ENCODE results near the gene SCAANT1.

The SCAANT1 gene

DNA sequence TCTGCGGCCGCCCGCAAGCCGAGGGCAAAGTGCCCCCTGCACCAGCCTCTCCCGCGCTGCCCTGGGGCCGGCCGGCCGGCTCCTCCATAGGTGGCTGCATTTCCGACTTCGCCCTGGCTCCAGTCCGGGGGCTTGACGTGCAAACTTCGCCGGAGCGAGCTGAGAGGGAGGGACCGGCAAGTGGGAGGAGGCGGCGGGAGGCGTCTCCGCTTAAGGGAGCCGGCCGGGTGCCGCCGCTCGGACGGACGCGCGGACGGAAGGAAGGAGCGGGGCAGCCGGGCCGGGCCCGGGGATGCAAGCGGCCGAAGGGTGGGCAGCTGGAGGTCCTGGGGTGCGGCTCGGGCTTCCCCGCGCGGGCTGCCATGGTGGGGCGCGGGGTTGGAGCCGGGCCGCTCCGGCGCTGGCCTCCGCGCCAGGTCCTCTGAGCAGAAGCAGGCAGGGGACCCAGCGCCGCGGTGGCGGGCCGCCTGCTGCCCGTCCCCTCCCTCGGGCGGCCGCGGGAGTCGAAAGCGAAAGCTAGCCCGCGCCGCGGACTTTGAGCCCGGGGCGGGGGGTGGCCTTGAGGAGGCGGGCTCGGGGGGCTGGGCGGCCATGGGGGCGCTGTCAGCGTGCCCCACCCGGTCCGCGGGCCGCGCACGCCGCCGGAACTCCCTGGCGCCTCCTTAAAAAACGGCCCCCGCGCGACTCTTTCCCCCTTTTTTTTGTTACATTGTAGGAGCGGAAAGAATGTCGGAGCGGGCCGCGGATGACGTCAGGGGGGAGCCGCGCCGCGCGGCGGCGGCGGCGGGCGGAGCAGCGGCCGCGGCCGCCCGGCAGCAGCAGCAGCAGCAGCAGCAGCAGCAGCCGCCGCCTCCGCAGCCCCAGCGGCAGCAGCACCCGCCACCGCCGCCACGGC is at the start of gene SCAANT1:
Gene SCAANT1, minus strand, starts transcription at position 511 of the 895 bp plus-strand sequence.
- DNase-seq (ENCODE audit: low read depth): peak; percentile 79

DNA sequence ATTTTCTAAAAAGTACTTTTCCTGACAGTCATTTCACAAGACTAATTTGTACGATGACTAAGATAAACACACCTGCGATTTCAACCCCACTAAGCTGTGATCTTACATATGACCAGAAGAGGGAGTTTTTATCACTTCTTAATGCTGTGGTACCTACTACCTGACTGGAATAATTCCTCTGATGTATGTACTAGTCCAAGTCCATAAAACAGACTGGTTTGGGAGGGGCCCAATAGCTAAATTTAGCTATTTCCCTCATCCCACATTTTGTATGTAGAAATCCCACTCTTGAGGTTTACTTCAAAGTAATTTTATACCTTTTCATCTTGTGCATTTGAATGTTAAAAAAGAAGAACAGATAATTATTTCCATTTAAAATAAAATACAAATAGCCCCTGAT is 49.7 kb upstream of the SCAANT1 start:
- no peak for DNase-seq (ENCODE audit: low read depth)

DNA sequence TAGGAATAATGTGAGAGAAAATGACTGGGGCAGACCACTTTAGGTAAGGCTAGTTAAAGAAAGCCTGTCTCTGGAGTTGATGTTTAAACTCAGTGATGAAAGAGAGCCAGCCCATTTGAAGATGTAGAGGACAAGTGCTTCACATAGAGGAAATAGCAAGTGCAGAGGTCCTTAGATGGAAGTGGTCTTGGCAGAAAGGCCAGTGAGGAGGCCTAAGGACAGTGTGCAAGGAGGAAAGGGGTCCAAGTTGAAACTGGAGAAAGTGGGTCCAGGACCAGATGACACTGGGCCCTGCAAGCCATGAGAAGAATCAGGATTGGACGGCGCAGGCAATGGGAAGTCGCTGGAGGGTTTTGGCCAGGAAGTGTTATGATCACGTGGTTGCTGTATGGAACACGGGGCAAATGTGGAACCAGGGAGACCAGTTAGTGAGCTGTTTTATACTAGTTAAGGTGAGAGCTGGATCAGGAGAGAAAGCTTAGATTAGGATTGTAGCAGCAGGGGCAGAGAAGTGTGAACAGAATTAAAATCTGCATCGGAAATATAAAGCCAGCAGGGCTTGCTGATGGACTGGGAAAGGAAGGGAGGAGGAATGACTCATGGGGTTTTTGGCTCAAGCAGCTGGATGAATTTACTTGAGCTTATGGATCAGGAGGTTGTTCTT is 48.0 kb upstream of the SCAANT1 start:
- DNase-seq (ENCODE audit: low read depth): no peak

DNA sequence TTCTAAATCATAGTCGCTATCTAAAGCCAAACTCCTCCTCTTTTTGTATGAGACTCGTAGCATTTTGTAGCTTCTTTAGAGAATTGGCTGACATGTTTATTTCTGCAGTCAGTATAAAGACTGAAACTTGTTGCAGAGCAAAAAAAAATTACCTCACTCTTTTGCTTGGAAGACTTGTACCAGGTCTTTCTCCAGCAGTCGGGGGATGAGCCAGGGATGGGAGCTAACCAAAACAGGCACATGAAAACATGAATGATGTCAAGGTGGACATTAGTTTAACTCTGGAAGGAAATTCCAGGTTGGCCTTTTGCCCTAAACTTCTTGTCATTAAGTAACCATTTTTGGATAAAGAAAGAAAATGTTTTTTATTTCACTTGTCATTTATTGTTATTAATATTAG is 47.0 kb upstream of the SCAANT1 start:
- DNase-seq (ENCODE audit: low read depth): no peak

DNA sequence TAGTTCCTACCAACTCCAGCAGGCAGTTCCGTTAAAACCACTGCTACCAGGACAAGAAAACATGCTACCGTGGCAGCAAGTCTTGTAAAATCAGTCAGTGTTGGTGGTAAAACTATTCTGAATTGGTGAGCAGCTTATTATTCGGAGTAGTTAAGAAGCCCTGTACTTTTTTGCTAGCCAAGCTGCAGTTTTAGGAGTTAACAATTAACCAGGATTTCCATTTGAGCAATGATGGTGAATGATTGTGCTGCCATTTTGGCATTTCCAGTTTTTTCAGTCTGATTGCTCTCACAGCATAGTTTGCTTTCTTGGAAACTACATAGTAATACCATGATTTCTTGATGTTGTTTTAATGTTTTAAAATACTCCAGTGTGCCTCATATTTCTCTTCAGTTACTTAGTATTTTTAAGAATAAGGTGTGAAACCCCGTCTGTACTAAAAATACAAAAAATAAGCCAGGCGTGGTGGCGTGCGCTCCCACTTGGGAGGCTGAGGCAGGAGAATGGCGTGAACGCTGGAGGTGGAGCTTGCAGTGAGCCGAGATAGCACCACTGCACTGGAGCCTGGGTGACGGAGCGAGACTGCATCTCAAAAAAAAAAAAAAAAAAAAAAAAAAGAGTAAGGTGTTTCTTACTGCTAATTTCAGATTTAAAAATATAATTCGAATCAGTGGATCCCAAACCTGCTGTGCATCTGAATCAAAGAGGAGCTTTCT is 43.8 kb upstream of the SCAANT1 start:
- DNase-seq (ENCODE audit: low read depth): no peak

DNA sequence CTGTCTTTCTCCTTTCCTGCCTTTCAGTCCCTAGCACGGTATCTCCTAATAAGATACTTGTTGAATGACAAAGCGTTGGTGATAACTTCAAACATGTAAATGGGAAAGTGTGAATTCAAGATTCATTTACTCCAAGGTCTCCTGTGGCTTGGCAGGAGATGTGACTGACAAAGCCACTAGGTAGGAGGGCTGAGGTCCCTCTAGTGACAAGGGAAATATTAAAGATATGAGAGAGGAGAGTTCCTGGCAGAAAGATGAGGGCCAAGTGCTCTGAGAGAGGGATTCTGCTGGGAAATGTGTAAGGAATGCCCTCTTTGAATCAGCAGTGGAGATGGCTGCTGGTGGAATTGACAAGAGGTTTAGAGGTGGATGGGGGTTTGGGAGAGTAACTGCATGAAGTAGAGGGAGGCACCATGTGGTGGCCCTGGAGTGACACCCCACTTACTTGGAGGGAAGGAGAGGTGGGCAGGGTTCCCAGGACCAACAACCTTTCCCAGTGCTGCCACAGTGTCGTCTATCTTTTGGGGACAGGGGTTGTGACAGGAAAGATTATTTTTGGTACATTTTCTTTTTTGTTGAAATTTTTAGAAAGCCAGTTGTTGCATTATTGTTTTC is 43.0 kb upstream of the SCAANT1 start:
- DNase-seq (ENCODE audit: low read depth): no peak

DNA sequence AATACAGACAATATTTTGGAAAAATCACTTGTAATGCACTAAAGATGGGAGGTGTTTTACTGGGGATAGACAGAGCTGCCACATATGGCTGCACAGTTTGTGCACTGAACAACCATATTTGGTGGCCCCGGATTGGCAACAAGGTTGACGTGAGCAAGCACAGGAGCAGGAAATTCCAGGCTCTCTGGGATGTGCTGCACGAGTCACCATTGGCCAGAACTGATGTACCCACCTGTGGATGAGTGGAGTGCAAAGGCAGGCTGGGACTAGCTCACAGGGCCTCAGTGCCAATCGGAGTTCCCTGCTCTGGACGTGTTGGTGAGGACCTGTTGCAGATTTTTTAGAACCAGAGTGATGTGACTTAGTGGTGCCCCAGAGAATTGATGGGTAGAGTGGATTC is 42.0 kb upstream of the SCAANT1 start:
- DNase-seq (ENCODE audit: low read depth): no peak

DNA sequence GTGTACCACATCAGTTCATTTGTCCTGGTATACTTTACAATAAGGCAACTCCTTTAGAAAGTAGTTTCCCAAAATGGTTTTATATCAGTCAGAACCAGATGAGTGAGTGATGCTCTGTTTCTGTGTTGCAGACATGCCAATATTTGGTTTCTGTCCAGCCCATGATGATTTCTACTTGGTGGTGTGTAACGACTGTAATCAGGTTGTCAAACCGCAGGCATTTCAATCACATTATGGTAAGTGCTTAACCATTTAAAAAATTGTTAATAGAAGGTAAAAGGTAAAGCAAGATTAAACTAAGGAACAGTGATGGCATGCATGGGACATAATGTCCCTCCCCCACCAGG is 40.0 kb upstream of the SCAANT1 start:
- DNase-seq (ENCODE audit: low read depth): no peak

DNA sequence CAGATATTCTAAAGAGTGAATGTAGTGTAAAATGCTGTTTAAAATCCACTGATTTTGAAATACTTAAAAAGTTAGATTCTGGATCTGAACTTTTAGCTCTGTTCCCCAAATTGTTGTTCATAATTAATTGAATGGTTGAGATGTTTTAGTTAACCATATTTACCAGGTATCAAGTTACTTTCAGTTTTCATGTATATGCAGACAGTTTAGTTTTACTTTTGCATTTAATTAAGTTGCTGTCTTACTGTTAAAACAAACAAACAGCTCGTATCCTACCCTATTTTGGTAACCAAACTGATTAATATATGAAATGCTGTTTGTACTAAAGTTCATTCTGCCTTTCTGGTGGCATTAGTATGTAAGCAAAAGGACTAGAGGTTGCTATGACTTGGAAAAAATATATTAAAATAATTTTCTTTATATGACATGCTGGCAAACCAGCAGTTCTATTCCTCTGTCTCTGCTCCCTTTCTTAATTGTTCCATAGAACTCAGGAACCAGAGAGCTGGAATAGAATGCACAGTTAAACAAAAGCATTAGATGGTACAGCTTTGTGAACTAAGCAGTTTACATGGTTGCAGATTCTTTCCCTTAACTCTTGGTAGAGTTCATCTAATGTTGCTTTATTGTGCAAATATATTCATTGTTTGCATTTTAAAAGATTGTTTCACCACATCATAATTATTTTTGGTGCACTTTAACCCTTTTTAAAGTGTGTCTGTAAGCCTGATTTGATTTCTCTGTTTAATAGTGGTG is 39.5 kb upstream of the SCAANT1 start:
- DNase-seq (ENCODE audit: low read depth): no peak

DNA sequence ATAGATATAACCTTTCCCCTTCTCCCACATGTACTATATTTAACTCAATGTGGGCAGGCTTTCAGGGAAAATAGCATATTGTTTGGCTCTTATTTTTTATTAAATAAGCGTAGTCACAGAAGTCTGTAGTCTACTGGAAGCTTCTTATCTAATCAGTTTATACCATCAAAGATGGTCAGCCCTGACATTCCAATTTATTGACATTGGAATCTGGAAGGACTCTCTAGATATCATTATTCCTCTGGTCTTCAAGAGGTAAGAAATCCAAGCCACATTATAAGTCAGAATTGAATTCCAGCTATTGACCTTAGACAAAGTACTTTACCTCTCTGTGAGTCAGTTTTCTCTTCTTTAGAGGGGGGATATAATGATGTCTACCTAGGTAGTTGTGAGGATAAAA is 38.5 kb upstream of the SCAANT1 start:
- DNase-seq (ENCODE audit: low read depth): no peak

DNA sequence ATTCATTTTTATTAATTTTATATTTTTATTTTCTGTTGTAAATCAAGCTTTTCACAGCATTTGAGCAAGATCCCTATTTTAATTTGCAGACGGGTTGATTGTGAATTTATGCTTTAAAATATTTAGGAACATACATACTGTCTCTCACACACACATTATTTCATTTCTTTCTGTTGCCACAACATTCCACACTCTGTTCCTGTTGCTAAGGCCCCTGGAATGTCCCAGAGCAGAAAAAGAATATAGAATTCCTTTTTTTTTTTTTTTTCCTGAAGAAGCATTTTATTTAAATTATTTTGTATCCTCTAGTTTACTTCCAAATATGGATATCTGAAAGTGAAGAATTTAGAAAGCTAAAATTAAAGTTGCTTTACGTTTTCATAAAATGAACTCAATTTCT is 36.8 kb upstream of the SCAANT1 start:
- DNase-seq (ENCODE audit: low read depth): no peak

DNA sequence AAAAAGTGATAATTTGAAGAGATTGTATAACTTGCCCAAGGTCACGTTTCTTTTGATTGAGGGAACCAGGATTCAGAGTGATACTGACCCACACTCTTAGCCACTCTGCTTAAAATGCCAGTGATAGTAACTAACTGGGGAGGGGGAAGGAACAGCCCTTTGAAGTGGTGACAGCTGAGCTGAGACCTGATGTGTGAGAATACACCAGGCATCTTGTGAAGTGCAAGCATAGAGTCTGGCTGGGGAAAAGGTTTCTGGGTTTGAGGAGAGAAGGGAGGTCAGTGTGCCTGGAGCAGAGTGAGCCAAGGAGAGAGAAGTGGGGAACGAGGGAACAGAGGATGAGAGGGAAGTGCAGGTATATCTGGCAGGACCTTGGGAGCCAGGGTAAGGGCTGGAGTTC is 35.4 kb upstream of the SCAANT1 start:
- no peak for DNase-seq (ENCODE audit: low read depth)

DNA sequence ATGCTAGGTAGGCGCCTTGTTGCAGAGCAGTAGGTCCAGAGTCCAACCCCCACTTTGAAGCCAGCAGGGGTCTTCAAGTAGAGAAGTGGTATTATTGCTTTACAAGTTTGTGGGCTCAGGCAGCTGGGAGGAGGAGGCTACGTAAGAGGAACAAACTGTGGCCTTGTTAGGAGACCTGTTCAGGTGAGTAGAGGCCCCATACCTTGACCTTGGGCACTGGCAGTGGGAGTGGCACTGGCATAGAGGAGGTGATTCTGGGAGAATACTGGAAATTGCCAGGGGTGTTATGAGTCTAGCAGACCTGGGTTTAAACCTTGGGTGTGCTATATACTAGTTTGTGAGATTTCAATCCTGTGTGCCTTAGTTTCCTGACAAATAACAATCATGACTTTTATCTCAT is 34.6 kb upstream of the SCAANT1 start:
- DNase-seq (ENCODE audit: low read depth): no peak

DNA sequence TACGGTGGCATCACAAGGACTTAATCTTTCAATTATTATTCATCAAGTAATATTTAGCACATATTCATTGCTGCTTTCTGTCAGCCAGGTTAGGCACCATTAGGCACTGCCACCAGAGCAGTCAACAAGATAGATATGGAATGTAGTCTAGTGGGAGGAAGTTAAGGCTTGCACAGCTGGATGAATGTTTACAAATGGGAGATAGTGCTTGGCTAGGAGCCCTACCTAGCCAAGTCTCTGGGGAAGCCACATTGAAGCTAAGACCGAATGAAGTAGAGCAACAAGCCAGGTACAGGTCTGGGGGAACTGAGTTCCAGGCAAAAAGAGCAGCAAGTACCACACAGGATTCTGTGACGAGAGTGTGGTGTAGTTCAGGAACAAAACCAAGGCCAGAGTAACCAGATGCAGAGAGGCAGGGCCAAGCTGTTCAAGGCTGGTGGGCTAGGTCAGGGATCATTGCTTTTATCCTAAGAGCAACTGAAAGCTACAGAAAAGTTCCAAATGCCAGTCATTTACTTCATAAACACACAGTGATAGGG is 33.4 kb upstream of the SCAANT1 start:
- no peak for DNase-seq (ENCODE audit: low read depth)

DNA sequence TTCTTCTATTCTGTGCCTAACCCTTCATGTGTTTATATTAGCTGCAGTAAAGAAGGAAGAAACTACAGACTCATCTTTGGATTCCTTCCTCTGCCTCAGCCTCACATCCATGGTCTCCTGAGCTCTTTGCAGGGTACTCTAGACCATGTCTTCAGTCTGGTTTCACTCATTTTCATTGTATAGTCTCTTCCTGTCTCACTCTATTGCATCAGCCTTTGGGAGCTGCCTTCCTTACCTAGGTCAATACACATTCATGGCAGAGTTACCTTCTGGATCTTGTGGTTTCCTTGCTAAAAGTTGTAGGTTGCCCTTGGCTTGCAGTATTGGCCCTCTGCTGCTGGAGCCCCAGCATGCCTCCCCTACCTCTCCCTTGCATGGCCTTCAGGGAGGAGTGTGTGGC is 31.5 kb upstream of the SCAANT1 start:
- no peak for DNase-seq (ENCODE audit: low read depth)

DNA sequence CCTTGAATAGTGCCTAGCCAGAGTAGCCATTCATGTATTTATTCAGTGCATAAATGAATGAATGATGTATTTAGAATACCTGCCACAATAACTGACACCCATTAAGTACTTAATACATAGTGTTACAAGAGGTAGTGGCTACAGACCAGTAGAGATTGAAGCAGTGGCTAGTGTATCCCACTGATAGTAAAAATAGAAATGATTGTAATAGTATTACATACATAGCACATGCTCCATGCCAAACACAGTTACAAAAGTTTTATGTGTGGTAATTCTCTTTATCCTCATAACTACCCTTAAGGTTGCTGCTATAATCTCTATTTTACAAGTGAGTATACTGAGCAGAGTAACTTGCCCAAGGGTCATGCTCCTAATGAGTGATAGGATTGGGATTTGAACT is 30.3 kb upstream of the SCAANT1 start:
- DNase-seq (ENCODE audit: low read depth): no peak

DNA sequence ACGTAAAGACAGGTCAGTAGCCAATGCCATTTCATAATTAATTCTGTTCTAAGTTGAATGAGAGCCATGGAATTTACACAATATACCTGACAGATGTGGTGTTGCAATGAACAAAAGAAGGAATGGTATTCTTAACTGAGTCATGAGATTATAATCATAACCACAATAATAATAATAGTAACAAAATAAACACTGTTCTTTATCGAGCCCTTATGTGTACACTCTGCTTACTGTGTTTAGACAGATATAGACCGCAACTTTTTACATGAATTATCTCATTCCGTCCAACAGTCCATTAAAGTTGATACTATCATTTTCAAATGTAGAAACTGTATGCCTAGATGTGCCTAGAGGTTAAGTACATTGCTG is 28.2 kb upstream of the SCAANT1 start:
- no peak for DNase-seq (ENCODE audit: low read depth)

DNA sequence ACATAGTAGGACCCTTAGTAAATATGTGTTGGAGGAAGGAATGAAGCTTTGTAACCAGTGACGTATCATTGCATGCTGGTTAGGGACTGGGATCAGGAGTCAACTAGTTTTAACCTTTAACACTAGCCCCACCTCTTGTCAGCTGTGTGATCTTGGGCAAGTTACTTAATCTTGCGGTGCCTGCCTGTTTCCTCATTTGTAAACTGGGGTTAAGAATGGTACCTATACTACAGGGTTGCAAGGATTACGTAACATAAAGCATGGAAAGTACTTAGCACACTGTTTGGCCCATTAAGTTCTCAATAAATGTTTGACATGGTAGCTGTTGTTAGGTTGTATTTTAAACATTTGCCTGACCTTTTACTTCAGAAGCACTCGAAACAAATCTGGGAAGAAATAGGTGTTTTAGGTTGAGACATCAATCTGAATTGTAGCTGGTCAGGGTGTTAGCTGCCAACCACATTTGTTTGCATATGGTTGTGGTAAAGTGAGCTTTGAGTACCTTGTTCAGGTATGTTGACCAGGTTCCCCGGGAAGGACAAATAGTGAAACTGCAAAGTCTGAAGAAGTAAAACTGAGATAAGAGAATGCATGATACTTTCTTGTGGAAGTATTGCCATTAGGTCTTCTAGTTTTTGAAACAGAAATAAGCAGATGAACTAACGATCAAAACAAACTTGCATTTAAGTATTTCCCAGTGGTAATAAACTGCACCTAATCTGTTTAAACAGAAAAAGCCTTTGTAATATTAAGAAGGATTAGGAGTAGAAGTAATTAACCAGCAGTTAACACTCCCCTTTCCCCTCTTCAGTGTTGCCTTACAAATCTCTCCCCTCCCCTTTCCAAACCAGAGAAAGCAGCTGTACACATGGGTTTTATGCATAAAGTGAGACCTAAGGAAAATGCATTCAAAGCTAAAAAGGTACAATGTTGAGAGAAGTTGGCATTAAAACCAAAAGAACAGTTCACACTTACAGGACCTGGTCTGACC is 25.8 kb upstream of the SCAANT1 start:
- no peak for DNase-seq (ENCODE audit: low read depth)

DNA sequence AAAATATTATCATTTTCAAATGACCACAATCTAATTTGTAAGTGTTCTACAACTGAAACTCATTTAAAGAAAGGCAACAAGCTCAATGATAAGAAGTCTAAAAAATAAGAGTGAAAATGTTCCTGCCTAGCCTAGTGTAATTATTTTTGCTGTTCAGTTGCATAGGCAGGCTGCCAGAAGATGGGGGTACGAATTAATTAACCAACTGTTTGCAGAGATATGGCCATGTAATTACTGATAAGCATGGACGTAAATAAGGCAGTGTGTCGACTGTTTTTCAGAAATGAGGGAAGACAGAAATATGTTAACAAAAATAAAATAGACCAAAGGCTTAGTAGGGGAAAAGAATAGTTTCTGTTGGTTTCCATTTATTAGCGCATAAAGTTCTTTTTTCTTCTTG is 24.7 kb upstream of the SCAANT1 start:
- DNase-seq (ENCODE audit: low read depth): no peak

Measured in stimulated activated CD8-positive, alpha-beta memory T cell treated with anti-CD3 and anti-CD28 coated beads, Interleukin-12 subunit alpha, Interleukin-12 subunit beta, amount 100 ng/mL, for 1 hour (primary cell).